PC-3 (cell line): ENCODE measurements around the gene VANGL2.

ENCODE experiments used
- CTCF ChIP-seq: fragments of 300-600 bp; sonication (generic); conservative IDR thresholded peaks from 2 replicates; pipeline ENCODE4 v1.5.1; 2017; ENCODE audit warnings: antibody characterized with exemption, low read depth, mild to moderate bottlenecking, low read length
- EZH2 ChIP-seq: fragments of 300-600 bp; sonication (generic); IDR thresholded peaks from one replicate; pipeline ENCODE4 v1.6.1; 2017; ENCODE audit warnings: antibody characterized with exemption, mild to moderate bottlenecking, low read length; ENCODE audit not compliant: unreplicated experiment
- EZH2phosphoT487 ChIP-seq: fragments of 300-600 bp; sonication (generic); IDR thresholded peaks from 2 replicates; pipeline ENCODE4 v1.6.1; 2018; ENCODE audit warnings: mild to moderate bottlenecking, antibody characterized with exemption, low read length, borderline replicate concordance

GRCh38 chr1:160371346-160371631, 29.1 kb upstream of the VANGL2 start:
- no peak for TF ChIP-seq CTCF
- TF ChIP-seq EZH2phosphoT487 = no peak
- no peak for TF ChIP-seq EZH2
